GM18870 (cell line): ENCODE results near the gene MEF2C.
"Not testable (repeated sequence)": the region's sequence is repeated elsewhere in the genome, so short reads cannot be mapped to it uniquely, and the experiment has no call there.

ENCODE experiments used
- ATAC-seq: cut with Tn5 transposase; IDR thresholded peaks from one replicate; pipeline ENCODE4 v1.9.1; 2021; ENCODE audit warnings: moderate library complexity; ENCODE audit not compliant: unreplicated experiment

MEF2C gene

GRCh38 chr5:88868468-88869068, 14.4 kb downstream of the MEF2C start:
- no peak for ATAC-seq

GRCh38 chr5:88867638-88868037, 15.3 kb downstream of the MEF2C start:
- ATAC-seq = no peak

GRCh38 chr5:88863523-88863922, 19.5 kb downstream of the MEF2C start:
- ATAC-seq = no peak

GRCh38 chr5:88862547-88863175, 20.3 kb downstream of the MEF2C start:
- no peak for ATAC-seq

- no peak for ATAC-seq
Measured at GRCh38 chr5:88861231-88861630, 21.8 kb downstream of the MEF2C start.

GRCh38 chr5:88860501-88860900, 22.5 kb downstream of the MEF2C start:
- ATAC-seq = no peak

GRCh38 chr5:88858392-88858791, 24.6 kb downstream of the MEF2C start:
- ATAC-seq = no peak

- not testable (repeated sequence) for ATAC-seq
Measured at GRCh38 chr5:88856381-88856780, 26.6 kb downstream of the MEF2C start.

GRCh38 chr5:88854769-88855168, 28.2 kb downstream of the MEF2C start:
- no peak for ATAC-seq

GRCh38 chr5:88847420-88847819, 35.6 kb downstream of the MEF2C start:
- no peak for ATAC-seq

- no peak for ATAC-seq
Measured at GRCh38 chr5:88846434-88846833, 36.5 kb downstream of the MEF2C start.

GRCh38 chr5:88845081-88845697, 37.8 kb downstream of the MEF2C start:
- peak; percentile 90 for ATAC-seq

GRCh38 chr5:88842784-88843183, 40.2 kb downstream of the MEF2C start:
- no peak for ATAC-seq

GRCh38 chr5:88841212-88841611, 41.8 kb downstream of the MEF2C start:
- no peak for ATAC-seq

- ATAC-seq = no peak
Measured at GRCh38 chr5:88840495-88840894, 42.5 kb downstream of the MEF2C start.

GRCh38 chr5:88839238-88839637, 43.7 kb downstream of the MEF2C start:
- no peak for ATAC-seq

- no peak for ATAC-seq
Measured at GRCh38 chr5:88838500-88838899, 44.5 kb downstream of the MEF2C start.

GRCh38 chr5:88837817-88838216, 45.2 kb downstream of the MEF2C start:
- no peak for ATAC-seq

- no peak for ATAC-seq
Measured at GRCh38 chr5:88837222-88837621, 45.8 kb downstream of the MEF2C start.

GRCh38 chr5:88836195-88836838, 46.7 kb downstream of the MEF2C start:
- no peak for ATAC-seq

GRCh38 chr5:88834499-88834898, 48.5 kb downstream of the MEF2C start:
- no peak for ATAC-seq

- no peak for ATAC-seq
Measured at GRCh38 chr5:88834131-88834462, 48.9 kb downstream of the MEF2C start.
